Measurements from ENCODE around the gene MEN1. TPM values are rescaled to one million over a fixed set of nuclear protein-coding genes. Genes with fewer than 3 reads are reported as not detected.

The MEN1 gene
- total and polyA plus RNA-seq, 9 of the 15 experiments (the other 6 are each of a cell fraction or from before 2014, with no cell fraction given) = 3.4 to 57.2 (median 19.3) TPM

GRCh38 chr11:64790205-64791095, 19.9 kb downstream of the MEN1 start:
- H3K9me1 ChIP-seq (ENCODE audit: control insufficient read depth, insufficient read depth, low read length) = no peaks in the 10 kb centered on the region
- WGBS (ENCODE audit: insufficient coverage, low coverage, missing lambda C conversion rate) = 65% methylated on average over 23 of the region's 25 CpGs
- no peaks in the 10 kb centered on the region for H3K79me2 ChIP-seq (ENCODE audit: control insufficient read depth, insufficient read depth, low read length)
- FAIRE-seq (no peak), DNase-seq (ENCODE audit: extremely low read depth in 1 of 4, low spot score in 3 of 4) (no peak), ATAC-seq (no peak)
- H3K36me3 ChIP-seq (ENCODE audit: control insufficient read depth, insufficient read depth, low read length) = no peaks in the 10 kb centered on the region
- in situ Hi-C loops (cut with MboI) (no loop called here), intact Hi-C loops (cut with micrococcal nuclease) (no loop called here)
- ChIA-PET POLR2A (interaction anchor here (1.9 kb wide), 1 partner anchor 12 kb away, joined by 9 read pairs; no protein-coding TSS in a partner anchor), CTCF (ENCODE audit: low intra/inter-chr PET ratio) (no interaction called here)
- H2AFZ ChIP-seq (ENCODE audit: low read depth, low read length) = no peak overlapping the region
- no peak for TF ChIP-seq CREB3L1 (IDR thresholded peaks at IDR 0.05; ENCODE audit: borderline replicate concordance, low read depth)
- no peak for TF ChIP-seq RFX5 (IDR thresholded peaks at IDR 0.05; ENCODE audit: low read depth, low read length)
- no peak for TF ChIP-seq ZNF507 (tag; conservative IDR thresholded peaks at IDR 0.05)
- TF ChIP-seq HINFP (tag; conservative IDR thresholded peaks at IDR 0.05; ENCODE audit: low read depth) = no peak
- no peak for TF ChIP-seq RB1 (IDR thresholded peaks at IDR 0.05; ENCODE audit: low read depth)
- TF ChIP-seq ZNF280A (IDR thresholded peaks at IDR 0.05; ENCODE audit: low read depth, partially characterized antibody) = no peak
- no peak for TF ChIP-seq PURB (CRISPR knock-in tag; IDR thresholded peaks at IDR 0.05; ENCODE audit: low read depth)
- no peak for TF ChIP-seq LCOR (CRISPR knock-in tag; IDR thresholded peaks at IDR 0.05)
- no peak for TF ChIP-seq ZNF644 (tag; IDR thresholded peaks at IDR 0.05; ENCODE audit: low read depth)
- no peak for TF ChIP-seq NBN (IDR thresholded peaks at IDR 0.05; ENCODE audit: low read depth)
- no peak for TF ChIP-seq DPF2 (IDR thresholded peaks at IDR 0.05)
- no peak for TF ChIP-seq RAD21 (CRISPR knock-in tag; conservative IDR thresholded peaks at IDR 0.05 in 1 of 2, IDR thresholded peaks at IDR 0.05 in 1 of 2)
- no peak for TF ChIP-seq CBX3 (IDR thresholded peaks at IDR 0.05; ENCODE audit: borderline replicate concordance in 1 of 2, low read length in 2 of 2)
- no peak for TF ChIP-seq KHSRP (IDR thresholded peaks at IDR 0.05)
- TF ChIP-seq PHF21A (IDR thresholded peaks at IDR 0.05; ENCODE audit: borderline replicate concordance, low read depth) = no peak
- TF ChIP-seq ADNP (tag; IDR thresholded peaks at IDR 0.05) = no peak
- BruUV-seq (replicated peaks) = no TSS peak
- peaks cover 3 to 20% of the 10 kb centered on the region in 2 experiments; a peak in 4 of 5 replicates for H3K4me1 ChIP-seq (replicated peaks in 1 of 2; ENCODE audit: control insufficient read depth in 2 of 2, insufficient read depth in 2 of 2, low read length in 2 of 2)
- H3K4me2 ChIP-seq (ENCODE audit: insufficient read depth, low read length) = no peak overlapping the region
- no peaks in the 10 kb centered on the region for H3K9me3 ChIP-seq (replicated peaks; ENCODE audit: control insufficient read depth, insufficient read depth, low read depth, low read length)
- H3K27me3 ChIP-seq (ENCODE audit: control insufficient read depth in 2 of 2, insufficient read depth in 2 of 2, low read length in 2 of 2) = no peaks in the 10 kb centered on the region
- no peak overlapping the region for H3K27ac ChIP-seq (ENCODE audit: extremely low read depth, low read depth, low read length)
- H4K20me1 ChIP-seq (replicated peaks; ENCODE audit: control insufficient read depth, insufficient read depth, low read length) = no peaks in the 10 kb centered on the region
- peak overlapping the region in 1 of 2 experiments; percentile 67; a peak in 1 of 4 replicates for H3K9ac ChIP-seq (ENCODE audit: insufficient read depth in 1 of 2, low read depth in 2 of 2, low read length in 2 of 2)
- no peak overlapping the region for H3K4me3 ChIP-seq
